SK-N-SH (cell line): Measurements from ENCODE around the gene SERPINB12. TPM values are rescaled to one million over a fixed set of nuclear protein-coding genes. Genes with fewer than 3 reads are reported as not detected.

Source experiments
- CTCF ChIA-PET: fragments of 300-600, 350-600 bp; formaldehyde crosslinking; extraction: SDS; loops from one replicate; lab custom pipeline; 2021; lab: Yijun Ruan, JAX
- POLR2A ChIA-PET: fragments of 350-600 bp; sonication (Branson Sonifier 250); formaldehyde crosslinking; extraction: SDS; loops from one replicate; lab custom pipeline; 2020; ENCODE audit warnings: antibody characterized with exemption, inconsistent platforms; lab: Yijun Ruan, JAX
- DNase-seq: peaks from one replicate; pipeline ENCODE4 v3.0.0; 2012
- H2AFZ ChIP-seq: fragments of 200-600 bp; sonication (generic); 2 replicates; pipeline ENCODE4 v1.8.1; 2016; ENCODE audit warnings: antibody characterized with exemption, mild to moderate bottlenecking, low read depth
- H3F3A ChIP-seq: fragments of 200-600 bp; sonication (generic); replicated peaks from 2 replicates; pipeline ENCODE3; 2016; ENCODE audit warnings: antibody characterized with exemption, mild to moderate bottlenecking; ENCODE audit not compliant: insufficient read depth
- H3K27ac ChIP-seq, 2 experiments: fragments of 200-500 bp in 1 of 2; fragments of 200-600 bp in 1 of 2; sonication (Bioruptor generic) in 1 of 2; sonication (generic), shearing (Covaris generic) in 1 of 2; 2 replicates each; pipeline versions ENCODE4 v1.5.1 to v1.6.1; 2014 to 2016; ENCODE audit warnings: low read depth in 2 of 2, inconsistent platforms in 1 of 2, low read length in 1 of 2, mild to moderate bottlenecking in 1 of 2, mixed read lengths in 1 of 2
- H3K27me3 ChIP-seq: fragments of 200-600 bp; sonication (generic), shearing (Covaris generic); 2 replicates; pipeline ENCODE4 v1.6.1; 2016; ENCODE audit warnings: mixed run types; ENCODE audit not compliant: insufficient read depth
- H3K36me3 ChIP-seq, 2 experiments: fragments of 200-500 bp in 1 of 2; fragments of 200-600 bp in 1 of 2; sonication (Bioruptor generic) in 1 of 2; sonication (generic) in 1 of 2; replicated peaks in 1 of 2; 2 replicates each; pipeline versions ENCODE3 to v1.5.1; 2014 to 2016; ENCODE audit warnings: low read length in 1 of 2, mild to moderate bottlenecking in 1 of 2; ENCODE audit not compliant: insufficient read depth in 2 of 2, control insufficient read depth in 1 of 2
- H3K4me1 ChIP-seq, 2 experiments: fragments of 200-500 bp in 1 of 2; fragments of 200-600 bp in 1 of 2; sonication (Bioruptor generic) in 1 of 2; sonication (generic), shearing (Covaris generic) in 1 of 2; 2 replicates each; pipeline versions ENCODE4 v1.5.1 to v1.6.1; 2014 to 2016; ENCODE audit warnings: low read depth in 1 of 2, low read length in 1 of 2, mixed run types in 1 of 2; ENCODE audit not compliant: insufficient read depth in 2 of 2, control insufficient read depth in 1 of 2
- H3K4me2 ChIP-seq: fragments of 200-600 bp; sonication (generic), shearing (Covaris generic); 2 replicates; pipeline ENCODE4 v1.6.1; 2017; ENCODE audit warnings: mixed run types
- H3K4me3 ChIP-seq, 2 experiments: fragments of 200-500 bp in 1 of 2; fragments of 200-600 bp in 1 of 2; sonication (Bioruptor generic) in 1 of 2; sonication (generic), shearing (Covaris generic) in 1 of 2; 2 replicates each; pipeline versions ENCODE4 v1.5.1 to v1.8.1; 2014 to 2016; ENCODE audit warnings: low read depth in 2 of 2, inconsistent platforms in 1 of 2, low read length in 1 of 2, mild to moderate bottlenecking in 1 of 2, mixed read lengths in 1 of 2, moderate library complexity in 1 of 2
- H3K79me2 ChIP-seq: fragments of 200-600 bp; sonication (generic); 2 replicates; pipeline ENCODE4 v1.8.1; 2017; ENCODE audit warnings: mild to moderate bottlenecking; ENCODE audit not compliant: insufficient read depth
- H3K9ac ChIP-seq: fragments of 200-600 bp; sonication (generic); 2 replicates; pipeline ENCODE4 v1.6.1; 2017; ENCODE audit warnings: mixed run types
- H3K9me2 ChIP-seq: fragments of 200-600 bp; sonication (generic); 2 replicates; pipeline ENCODE4 v1.6.1; 2017; ENCODE audit warnings: mixed run types
- H3K9me3 ChIP-seq: fragments of 200-600 bp; sonication (generic); 2 replicates; pipeline ENCODE4 v1.6.1; 2017; ENCODE audit warnings: mixed run types, mild to moderate bottlenecking, moderate library complexity
- H4K20me1 ChIP-seq: fragments of 200-600 bp; sonication (generic); 2 replicates; pipeline ENCODE4 v1.6.1; 2017; ENCODE audit warnings: mild to moderate bottlenecking, mixed run types; ENCODE audit not compliant: insufficient read depth
- CHD2 ChIP-seq: fragments of 150-350 bp; IDR thresholded peaks from 2 replicates; pipeline ENCODE4 v1.6.1; 2018; ENCODE audit warnings: low read length; ENCODE audit not compliant: partially characterized antibody
- CTCF ChIP-seq: fragments of 200-600 bp; sonication (generic); IDR thresholded peaks from 2 replicates; pipeline ENCODE4 v1.6.1; 2017; ENCODE audit warnings: antibody characterized with exemption, mild to moderate bottlenecking, moderate library complexity
- EZH2phosphoT487 ChIP-seq: fragments of 200-600 bp; sonication (generic); IDR thresholded peaks from 2 replicates; pipeline ENCODE4 v1.6.1; 2017; ENCODE audit warnings: low read depth, mixed run types, mild to moderate bottlenecking, antibody characterized with exemption, moderate library complexity, borderline replicate concordance
- FOXJ3 ChIP-seq: sonication (generic); formaldehyde crosslinking; IDR thresholded peaks from 2 replicates; pipeline ENCODE4 v1.5.1; 2020; ENCODE audit warnings: mild to moderate bottlenecking, missing genetic modification reagents
- GABPA ChIP-seq: IDR thresholded peaks from 2 replicates; pipeline ENCODE4 v1.4.0; 2012; ENCODE audit warnings: low read depth, mild to moderate bottlenecking
- GATA2 ChIP-seq: sonication (generic); formaldehyde crosslinking; IDR thresholded peaks from 2 replicates; pipeline ENCODE4 v1.5.0; 2020; ENCODE audit warnings: mild to moderate bottlenecking, missing genetic modification reagents
- IRF3 ChIP-seq: fragments of 150-350 bp; IDR thresholded peaks from 2 replicates; pipeline ENCODE4 v1.6.1; 2016; ENCODE audit warnings: mild to moderate bottlenecking, low read depth, low read length
- MEF2A ChIP-seq: IDR thresholded peaks from 2 replicates; pipeline ENCODE4 v1.4.0; 2012; ENCODE audit warnings: low read depth, borderline replicate concordance
- MXI1 ChIP-seq: IDR thresholded peaks from 2 replicates; pipeline ENCODE4 v1.6.1; 2012; ENCODE audit warnings: mild to moderate bottlenecking, low read depth, low read length, improper control_type of control experiment
- POLR2AphosphoS5 ChIP-seq: IDR thresholded peaks from 2 replicates; pipeline ENCODE4 v1.6.1; 2012; ENCODE audit warnings: low read depth, low read length
- TCF12 ChIP-seq: IDR thresholded peaks from 2 replicates; pipeline ENCODE4 v1.4.0; 2012
- USF1 ChIP-seq: IDR thresholded peaks from 2 replicates; pipeline ENCODE4 v1.4.0; 2012; ENCODE audit warnings: low read depth, borderline replicate concordance
- ZBTB33 ChIP-seq: IDR thresholded peaks from 2 replicates; pipeline ENCODE4 v1.4.0; 2012; ENCODE audit warnings: low read depth, borderline replicate concordance
- WGBS: methylation state at CpG from one replicate; pipeline ENCODE4 v1.1.6; 2017; ENCODE audit warnings: low lambda C conversion rate; 5-methylcytosine and 5-hydroxymethylcytosine counted together
- polyA plus RNA-seq, 3 experiments: library from polyadenylated mRNA; depleted of rRNA; stranded (reverse); fragments of >200 nt; gene quantifications; 2 replicates each; pipeline ENCODE4 v1.2.3, GENCODE V29; 2012

SERPINB12 gene
- polyA plus RNA-seq, 1 of the 3 experiments (the other 2 are of a cell fraction), result not detected

- no peak for DNase-seq
- Histone ChIP-seq H3F3A (no peaks in the 10 kb centered on the region), H3K79me2 (no peaks in the 10 kb centered on the region), H3K36me3 (no peaks in the 10 kb centered on the region), H3K4me2 (no peak overlapping the region), H3K9ac (no peak overlapping the region), H3K9me2 (no peaks in the 10 kb centered on the region), H3K4me1 (peaks cover 0 to 4% of the 10 kb centered on the region in 2 experiments; a peak in 1 of 4 replicates), H2AFZ (no peak overlapping the region), H4K20me1 (no peaks in the 10 kb centered on the region), H3K4me3 (no peak overlapping the region)
- ChIA-PET POLR2A (no interaction called here), CTCF (no interaction called here)
- WGBS, result 29% methylated on average over 3 of the region's 3 CpGs
- TF ChIP-seq MEF2A, result no peak
- no peak for TF ChIP-seq IRF3
- no peak for TF ChIP-seq FOXJ3
- no peak for TF ChIP-seq USF1
- TF ChIP-seq EZH2phosphoT487, result no peak
- no peak for TF ChIP-seq TCF12
- TF ChIP-seq GABPA, result no peak
- no peak for TF ChIP-seq POLR2AphosphoS5
- TF ChIP-seq CHD2, result no peak
- no peak for TF ChIP-seq GATA2 (CRISPR knock-in tag)
- no peak for TF ChIP-seq CTCF
- TF ChIP-seq ZBTB33, result no peak
- TF ChIP-seq MXI1, result no peak
- TF ChIP-seq, all 33 proteins: peak for 0
- Histone ChIP-seq H3K27ac (no peak overlapping the region), H3K27me3 (no peaks in the 10 kb centered on the region), H3K9me3 (no peaks in the 10 kb centered on the region)
Measured at GRCh38 chr18:63551769-63552168, 9.6 kb downstream of the SERPINB12 start.
